Nasal cavity respiratory epithelium epithelial cell of viscerocranial mucosa (primary cell): ENCODE data around the gene NEK3. TPM values are rescaled to one million over a fixed set of nuclear protein-coding genes. Genes with fewer than 3 reads are reported as not detected.

ENCODE experiments used
- total RNA-seq: library from RNA; depleted of rRNA; stranded (reverse); fragments of >200 nt; gene quantifications from 2 replicates; pipeline ENCODE4 v1.2.3, GENCODE V29; 2014

NEK3 gene
- 8.8 and 10.9 TPM in 2 replicates for total RNA-seq

GRCh38 chr13:52159159-52159982 lies at the start of gene NEK3:
TSS of gene NEK3 (minus strand) at chr13:52159597. CDS start at chr13:52156191, 3,406 bp downstream.

DNA sequence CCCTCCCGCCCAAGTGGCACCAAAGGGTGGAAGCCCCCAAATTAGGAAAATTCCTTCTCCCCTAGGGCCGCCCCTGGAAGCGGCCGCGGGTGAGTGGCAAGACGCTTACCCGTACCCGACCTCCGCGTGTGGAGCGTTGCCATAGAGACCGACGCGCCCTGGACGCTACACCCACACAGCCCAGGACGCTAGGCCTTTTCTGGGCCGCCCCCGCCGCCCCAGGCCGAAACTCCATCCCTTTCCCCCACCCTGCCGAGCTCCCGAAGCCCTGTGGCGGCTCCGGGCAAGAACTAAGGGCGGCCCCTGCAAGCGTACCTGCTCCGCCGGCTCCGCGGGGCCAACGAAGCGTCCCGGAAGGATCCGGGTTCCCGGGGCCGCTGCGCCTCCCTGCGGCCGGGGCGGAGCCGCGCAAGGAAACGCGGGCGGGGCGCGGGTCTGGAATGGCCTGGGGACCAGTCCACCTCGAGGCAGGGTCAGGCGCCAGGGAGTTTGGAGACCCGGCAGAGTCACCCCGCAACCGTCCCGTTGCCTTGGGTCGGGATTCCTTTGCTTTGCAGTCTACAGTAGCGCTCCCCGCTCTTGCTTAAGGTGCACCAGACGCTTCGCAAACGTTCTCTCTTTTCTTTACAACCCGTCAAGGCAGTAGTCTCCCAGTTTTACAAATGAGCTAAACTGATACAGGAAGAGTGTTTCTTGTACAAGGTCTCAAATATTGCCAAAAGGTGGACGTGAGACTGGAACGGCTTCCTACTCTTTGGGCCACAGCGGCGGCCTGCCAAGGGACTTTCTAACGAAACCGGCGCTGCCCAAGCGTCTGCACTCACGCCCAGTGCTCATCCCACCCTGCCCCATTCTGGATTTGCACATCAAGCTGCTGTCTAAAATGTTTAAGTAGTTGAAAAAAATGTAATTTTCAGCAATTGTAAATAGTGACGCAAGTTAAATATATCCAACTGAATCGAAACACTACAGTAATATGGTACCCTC lies 30.4 kb downstream of the NEK3 start, which contains the start of gene NEK5:
Gene NEK5, minus strand, starts transcription at position 360 of the 987 bp plus-strand sequence. CDS start 1,591 bp downstream, outside the sequence.

Other genes starting within 250 kb of the NEK3 start
- gene ATP7B, start 148.1 kb downstream of the NEK3 start, total RNA-seq: 5.1 and 8.0 TPM in 2 replicates
- gene ALG11, start 147.2 kb downstream of the NEK3 start, total RNA-seq: 25.3 and 28.8 TPM in 2 replicates
- gene UTP14C, start 134.9 kb downstream of the NEK3 start, total RNA-seq: 15.0 and 28.5 TPM in 2 replicates
- 0.34 and 0.57 TPM in 2 replicates for gene NEK5, start 30.5 kb downstream of the NEK3 start, total RNA-seq
- 14.0 and 24.2 TPM in 2 replicates for gene THSD1, start 246.6 kb upstream of the NEK3 start, total RNA-seq